Non-pigmented ciliary epithelial cell (primary cell): ENCODE data around the gene PRODH2.

ENCODE experiments used
- DNase-seq: peaks from one replicate; pipeline ENCODE4 v3.0.0-alpha.2; 2010; ENCODE audit warnings: low read depth

PRODH2 gene

GRCh38 chr19:35757749-35758608, 54.7 kb downstream of the PRODH2 start, which contains the start of gene PROSER3:
Gene PROSER3 (plus strand): TSS chr19:35758176. CDS start chr19:35758216, 40 bp downstream.
- peak; percentile 100 for DNase-seq

GRCh38 chr19:35757231-35757748, 55.4 kb downstream of the PRODH2 start:
- DNase-seq = peak; percentile 76

GRCh38 chr19:35756377-35757230, 56.0 kb downstream of the PRODH2 start, which contains the start of gene HSPB6:
Gene HSPB6 (minus strand): TSS chr19:35757029. CDS start chr19:35757008, 21 bp downstream.
- DNase-seq = no peak

- DNase-seq = no peak
These were observed 56.9 kb downstream of the PRODH2 start for GRCh38 chr19:35755550-35756376.

GRCh38 chr19:35755131-35755549, 57.5 kb downstream of the PRODH2 start:
- no peak for DNase-seq

GRCh38 chr19:35754370-35755130, 58.1 kb downstream of the PRODH2 start:
- no peak for DNase-seq

- DNase-seq = no peak
These were observed 58.8 kb downstream of the PRODH2 start for GRCh38 chr19:35753634-35754369.

- no peak for DNase-seq
These were observed 59.8 kb downstream of the PRODH2 start for GRCh38 chr19:35752746-35753350.

GRCh38 chr19:35751839-35752745, 60.6 kb downstream of the PRODH2 start:
- DNase-seq = no peak

- DNase-seq = no peak
These were observed 62.5 kb downstream of the PRODH2 start for GRCh38 chr19:35750167-35750566.
